Jurkat, Clone E6-1 (cell line): ENCODE results near the gene GATAD2B.
"Not testable (repeated sequence)": the region's sequence is repeated elsewhere in the genome, so short reads cannot be mapped to it uniquely, and the experiment has no call there.

Experiments used
- DNase-seq: peaks from one replicate; pipeline ENCODE4 v3.0.0-alpha.2; 2011; ENCODE audit warnings: low read depth, low spot score
- H3K4me3 ChIP-seq: 2 replicates; pipeline ENCODE4 v1.5.1; 2011; ENCODE audit warnings: mild to moderate bottlenecking, low read length, control low read depth, moderate library complexity

Gene GATAD2B

GRCh38 chr1:153856763-153857162, 66.0 kb downstream of the GATAD2B start:
- no peak for DNase-seq
- no peak overlapping the region for H3K4me3 ChIP-seq

- no peak for DNase-seq
- no peak overlapping the region for H3K4me3 ChIP-seq
Measured at GRCh38 chr1:153852170-153852569, 70.6 kb downstream of the GATAD2B start.

GRCh38 chr1:153849487-153850185, 73.1 kb downstream of the GATAD2B start:
- DNase-seq: no peak
- H3K4me3 ChIP-seq: no peak overlapping the region

GRCh38 chr1:153848805-153849204, 74.0 kb downstream of the GATAD2B start:
- DNase-seq: no peak
- no peak overlapping the region for H3K4me3 ChIP-seq

DNA sequence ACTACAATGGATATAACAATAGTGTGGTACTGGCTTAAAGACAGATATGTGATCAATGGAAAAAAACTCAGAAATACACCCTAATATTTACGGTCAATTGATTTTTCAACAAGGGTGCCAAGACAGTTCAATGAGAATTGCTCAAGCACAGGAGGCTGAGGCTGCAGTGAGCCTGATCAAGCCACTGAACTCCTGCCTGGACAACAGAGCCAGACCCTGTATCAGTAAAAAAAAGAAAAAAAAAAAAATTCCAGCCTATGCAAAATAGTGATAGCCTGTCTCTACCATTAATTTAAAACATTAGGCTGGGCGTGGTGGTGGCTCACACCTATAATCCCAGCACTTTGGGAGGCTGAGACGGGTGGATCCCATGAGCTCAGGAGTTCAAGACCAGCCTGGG, 77.6 kb downstream of the GATAD2B start:
- no peak overlapping the region for H3K4me3 ChIP-seq
- DNase-seq: no peak

DNA sequence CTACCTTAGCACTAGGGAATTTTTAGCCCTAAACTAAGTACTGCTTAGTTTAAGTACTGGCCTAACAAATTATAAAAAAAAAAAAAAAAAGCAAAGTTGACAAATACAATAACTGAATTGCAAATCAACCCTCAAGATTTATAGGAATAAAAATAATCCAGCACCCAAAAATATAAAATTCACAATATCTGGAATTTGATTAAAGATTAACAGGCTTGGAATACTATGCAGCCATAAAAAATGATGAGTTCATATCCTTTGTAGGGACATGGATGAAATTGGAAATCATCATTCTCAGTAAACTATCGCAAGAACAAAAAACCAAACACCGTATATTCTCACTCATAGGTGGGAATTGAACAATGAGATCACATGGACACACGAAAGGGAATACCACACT, 78.4 kb downstream of the GATAD2B start:
- H3K4me3 ChIP-seq, DNase-seq: not testable (repeated sequence)

DNA sequence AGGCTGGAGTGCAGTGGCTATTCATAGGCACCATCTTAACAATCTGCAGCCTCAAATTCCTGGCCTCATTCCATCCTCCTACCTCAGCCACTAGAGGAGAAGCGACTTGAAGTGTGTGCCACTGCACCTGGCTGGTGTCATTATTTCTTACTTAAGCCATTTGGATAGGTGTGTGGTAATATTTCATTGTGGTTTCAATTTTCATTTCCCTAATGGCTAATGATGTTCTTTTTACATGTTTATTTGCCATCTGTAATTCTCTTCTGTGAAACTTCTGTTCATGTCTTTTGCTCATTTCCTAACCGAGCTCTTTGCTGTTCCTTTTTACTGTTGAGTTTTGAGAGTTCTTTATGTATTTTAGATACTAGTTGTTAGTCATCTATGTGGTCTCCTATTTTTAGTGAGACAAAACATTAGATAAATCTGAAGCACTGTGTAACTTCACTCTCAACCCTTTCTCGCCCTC, 80.7 kb downstream of the GATAD2B start:
- no peak for DNase-seq
- no peak overlapping the region for H3K4me3 ChIP-seq

DNA sequence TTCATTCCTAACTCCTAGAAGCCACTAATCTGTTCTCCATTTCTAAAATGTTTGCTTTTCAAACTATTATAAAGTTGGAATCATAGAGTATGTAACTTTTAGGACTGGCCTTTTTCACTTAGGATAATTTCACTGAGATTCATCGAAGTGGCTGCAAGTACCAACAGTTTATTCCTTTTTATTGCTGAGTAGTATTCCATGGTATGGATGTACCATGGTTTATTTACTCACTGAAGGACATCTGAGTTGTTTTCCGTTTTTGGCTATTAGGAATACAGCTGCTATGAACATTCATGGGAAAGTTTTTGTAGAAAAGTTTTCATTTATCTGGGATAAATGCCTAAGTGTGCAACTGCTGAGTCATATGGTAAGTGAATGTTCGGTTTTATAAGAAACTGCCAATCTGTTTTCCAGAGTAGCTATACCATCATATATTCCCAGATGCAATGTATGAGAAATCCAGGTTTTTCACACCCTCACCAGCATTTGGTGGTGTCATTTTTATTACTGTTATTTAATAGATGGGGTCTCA, 81.2 kb downstream of the GATAD2B start:
- H3K4me3 ChIP-seq: no peak overlapping the region
- no peak for DNase-seq

DNA sequence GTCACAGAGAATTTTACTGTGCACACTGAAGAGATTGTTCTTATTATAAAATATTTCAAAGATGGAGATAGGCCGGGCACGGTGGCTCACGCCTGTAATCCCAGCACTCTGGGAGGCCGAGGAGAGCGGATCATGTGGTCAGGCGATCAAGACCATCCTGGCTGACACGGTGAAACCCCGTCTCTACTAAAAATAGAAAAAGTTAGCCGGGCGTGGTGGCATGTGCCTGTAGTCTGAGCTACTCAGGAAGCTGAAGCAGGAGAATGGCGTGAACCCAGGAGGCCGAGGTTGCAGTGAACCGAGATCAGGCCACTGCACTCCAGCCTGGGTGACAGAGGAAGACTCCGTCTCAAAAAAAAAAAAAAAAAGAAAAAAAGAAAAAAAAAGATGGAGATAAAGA, 82.0 kb downstream of the GATAD2B start:
- DNase-seq, H3K4me3 ChIP-seq: not testable (repeated sequence)

DNA sequence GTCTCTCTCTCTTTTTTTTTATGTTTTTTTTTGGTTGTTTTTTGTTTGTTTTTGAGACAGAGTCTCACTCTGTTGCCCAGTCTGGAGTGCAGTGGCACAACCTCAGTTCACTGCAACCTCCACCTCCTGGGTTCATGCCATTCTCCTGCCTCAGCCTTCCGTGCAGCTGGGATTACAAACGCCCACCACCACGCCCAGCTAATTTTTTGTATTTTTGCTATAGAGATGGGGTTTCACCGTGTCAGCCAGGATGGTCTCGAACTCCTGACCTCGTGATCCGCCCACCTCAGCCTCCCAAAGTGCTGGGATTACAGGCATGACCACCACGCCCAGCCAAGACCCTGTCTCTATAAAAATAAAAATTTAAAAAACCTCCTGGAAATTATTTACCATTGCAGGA, 88.8 kb downstream of the GATAD2B start:
- DNase-seq, H3K4me3 ChIP-seq: not testable (repeated sequence)

- no peak overlapping the region for H3K4me3 ChIP-seq
- no peak for DNase-seq
Measured at GRCh38 chr1:153833171-153833570, 89.6 kb downstream of the GATAD2B start.

- H3K4me3 ChIP-seq: no peak overlapping the region
- no peak for DNase-seq
Measured at GRCh38 chr1:153832293-153832692, 90.5 kb downstream of the GATAD2B start.

- no peak overlapping the region for H3K4me3 ChIP-seq
- no peak for DNase-seq
Measured at GRCh38 chr1:153831026-153831425, 91.7 kb downstream of the GATAD2B start.

DNA sequence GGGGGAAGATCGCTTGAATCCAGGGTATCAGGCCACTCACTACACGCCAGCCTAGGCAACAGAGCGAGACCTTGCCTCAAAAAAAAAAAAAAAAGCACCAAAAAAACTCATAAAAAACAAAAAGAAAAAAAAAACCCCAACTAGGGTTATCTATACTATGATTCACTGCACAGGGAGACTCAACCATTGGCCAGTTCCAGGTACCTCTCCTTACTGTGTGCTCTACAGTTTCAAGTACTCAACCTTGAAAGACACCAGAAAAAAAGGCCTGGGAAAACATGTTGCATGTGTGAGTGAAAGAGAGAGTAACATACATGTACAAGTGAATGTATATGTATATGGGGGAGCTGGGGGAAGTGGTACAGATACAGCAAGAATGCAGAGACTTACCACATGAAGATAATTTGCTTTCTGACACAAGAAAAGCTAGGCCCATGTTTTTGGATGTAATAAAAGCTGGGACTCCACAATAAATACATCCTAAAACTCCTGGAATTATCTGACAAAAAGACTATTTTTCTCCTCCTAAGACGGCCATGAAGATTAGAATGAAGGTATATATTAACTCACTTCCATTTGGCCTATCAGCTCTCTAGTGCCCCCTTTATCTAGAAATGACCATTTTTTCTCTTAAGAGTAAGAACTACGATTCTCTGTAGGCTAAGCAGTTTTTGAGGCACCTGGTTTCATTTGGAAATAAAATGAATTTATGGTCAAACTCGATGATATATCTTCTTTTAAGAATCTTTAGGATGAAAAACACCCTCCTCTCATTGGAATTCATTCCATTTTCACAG, 95.4 kb downstream of the GATAD2B start:
- H3K4me3 ChIP-seq: no peak overlapping the region
- DNase-seq: no peak

- DNase-seq: no peak
- no peak overlapping the region for H3K4me3 ChIP-seq
Measured at GRCh38 chr1:153818876-153819275, 103.9 kb downstream of the GATAD2B start.

GRCh38 chr1:153816283-153816889, 106.4 kb downstream of the GATAD2B start:
- no peak overlapping the region for H3K4me3 ChIP-seq
- no peak for DNase-seq

GRCh38 chr1:153805886-153806719, 116.7 kb downstream of the GATAD2B start:
- H3K4me3 ChIP-seq: no peak overlapping the region
- no peak for DNase-seq

DNA sequence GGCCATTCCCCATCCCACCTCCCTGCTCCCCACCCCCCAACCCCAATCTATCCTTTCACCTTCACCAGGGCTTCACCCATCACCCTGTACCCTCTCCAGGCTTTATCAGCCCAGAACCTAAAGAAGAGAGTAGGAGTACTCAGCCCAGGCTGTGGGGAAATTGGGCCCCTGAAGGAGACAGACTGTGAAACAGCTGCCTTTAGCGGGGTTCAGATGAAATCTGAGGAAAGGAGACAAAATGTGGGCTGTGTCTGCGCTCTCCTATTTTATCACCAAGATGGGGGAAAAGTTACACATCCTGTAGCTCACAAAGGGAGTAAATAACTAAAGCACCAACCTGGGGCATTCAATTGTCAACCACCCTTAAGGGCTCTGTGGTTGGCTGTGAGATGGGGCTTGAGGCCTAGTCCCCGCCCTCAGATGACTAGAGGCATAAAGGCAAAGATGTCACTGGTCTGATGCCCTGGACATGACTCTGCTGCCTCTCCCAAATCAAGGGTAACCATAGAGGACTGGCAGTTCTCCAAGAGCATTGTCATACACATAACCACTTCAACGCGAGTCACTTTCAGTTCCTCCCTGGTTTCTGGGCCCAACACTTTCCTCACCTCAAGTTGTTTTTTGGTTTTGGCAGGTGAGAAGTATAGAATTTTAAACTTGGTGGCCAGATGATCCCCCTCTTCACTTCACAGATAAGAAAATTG, 117.6 kb downstream of the GATAD2B start:
- H3K4me3 ChIP-seq: no peak overlapping the region
- DNase-seq: no peak

DNA sequence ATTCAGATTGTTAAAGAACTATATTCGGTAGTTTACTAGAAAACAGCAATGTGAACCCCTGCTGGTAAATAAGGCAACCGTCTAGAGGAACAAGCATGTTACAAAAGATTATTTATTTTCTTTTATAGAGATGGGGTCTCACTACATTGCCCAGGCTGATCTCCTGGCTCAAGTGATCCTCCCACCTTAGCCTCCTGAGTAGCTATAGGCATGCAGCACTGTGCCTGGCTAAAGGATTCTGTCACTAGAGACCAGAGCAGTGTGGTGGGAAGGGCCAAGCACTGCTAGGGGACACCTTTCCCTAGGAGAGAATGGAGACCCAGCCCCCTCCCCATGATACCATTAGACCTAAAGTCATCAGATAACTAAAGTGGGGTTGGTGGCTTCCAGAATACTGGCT, 118.7 kb downstream of the GATAD2B start:
- no peak for DNase-seq
- H3K4me3 ChIP-seq: no peak overlapping the region
